KOPT-K1 (cell line): ENCODE measurements around the gene SRCAP.
A peak's percentile ranks its signal among the peaks of the same experiment; 100 is the strongest.

ENCODE experiments used
- H3K27ac ChIP-seq: fragments of 200-600 bp; sonication (generic); 2 replicates; pipeline ENCODE4 v1.5.1; 2016; ENCODE audit warnings: antibody characterized with exemption, mild to moderate bottlenecking, low read depth, low read length; ENCODE audit not compliant: poor library complexity, severe bottlenecking
- H3K36me3 ChIP-seq: fragments of 200-600 bp; sonication (generic); 2 replicates; pipeline ENCODE4 v1.5.1; 2017; ENCODE audit warnings: antibody characterized with exemption, mild to moderate bottlenecking, low read length, moderate library complexity; ENCODE audit not compliant: insufficient read depth
- H3K9me3 ChIP-seq: fragments of 200-600 bp; sonication (generic); 2 replicates; pipeline ENCODE4 v1.5.1; 2017; ENCODE audit warnings: antibody characterized with exemption, low read length, mild to moderate bottlenecking; ENCODE audit not compliant: insufficient read depth, poor library complexity, severe bottlenecking

The SRCAP gene

DNA sequence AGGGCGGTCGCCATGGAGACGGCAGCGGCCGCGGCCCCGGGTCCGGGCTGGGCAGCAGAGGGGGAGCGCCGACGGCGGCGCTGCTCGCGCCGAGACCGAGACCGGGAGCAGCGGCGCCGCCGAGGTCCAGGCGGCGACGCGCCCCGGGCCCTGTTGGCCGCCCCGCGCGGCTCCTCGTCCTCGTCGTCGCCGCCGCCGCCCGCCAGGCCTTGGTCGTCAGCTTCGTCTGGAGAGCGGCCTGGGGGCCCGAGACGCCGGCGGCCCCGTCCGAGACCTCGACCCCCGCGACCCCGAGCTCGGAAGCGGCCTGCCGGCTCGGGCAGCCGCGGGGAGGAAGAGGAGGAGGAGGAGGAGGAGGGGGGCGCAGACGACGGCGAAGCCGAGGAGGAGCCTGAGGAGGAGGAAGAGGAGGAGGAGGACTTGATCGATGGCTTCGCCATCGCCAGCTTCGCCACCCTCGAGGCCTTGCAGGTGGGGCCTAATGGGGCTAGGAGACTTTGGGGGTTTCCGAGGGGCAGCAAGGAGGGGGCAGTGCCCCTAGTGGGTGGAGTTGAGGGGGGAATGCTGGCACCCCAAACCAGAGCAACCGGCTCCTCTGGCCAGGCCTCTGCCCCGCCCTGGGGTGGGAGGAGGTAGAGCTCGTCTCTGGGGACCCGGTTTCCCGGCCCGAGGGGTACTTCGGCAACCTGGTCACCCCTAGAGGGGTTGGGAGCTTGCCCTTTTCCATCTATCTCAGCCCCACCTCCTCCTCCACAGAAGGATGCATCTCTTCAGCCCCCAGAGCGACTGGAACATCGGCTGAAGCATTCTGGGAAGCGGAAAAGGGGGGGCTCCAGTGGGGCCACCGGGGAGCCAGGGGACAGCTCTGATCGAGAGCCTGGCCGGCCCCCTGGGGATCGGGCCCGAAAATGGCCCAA, 39.2 kb upstream of the SRCAP start:
- Histone ChIP-seq H3K9me3 (no peaks in the 10 kb centered on the region), H3K27ac (peak overlapping the region; percentile 95), H3K36me3 (peaks cover 61% of the 10 kb centered on the region)

DNA sequence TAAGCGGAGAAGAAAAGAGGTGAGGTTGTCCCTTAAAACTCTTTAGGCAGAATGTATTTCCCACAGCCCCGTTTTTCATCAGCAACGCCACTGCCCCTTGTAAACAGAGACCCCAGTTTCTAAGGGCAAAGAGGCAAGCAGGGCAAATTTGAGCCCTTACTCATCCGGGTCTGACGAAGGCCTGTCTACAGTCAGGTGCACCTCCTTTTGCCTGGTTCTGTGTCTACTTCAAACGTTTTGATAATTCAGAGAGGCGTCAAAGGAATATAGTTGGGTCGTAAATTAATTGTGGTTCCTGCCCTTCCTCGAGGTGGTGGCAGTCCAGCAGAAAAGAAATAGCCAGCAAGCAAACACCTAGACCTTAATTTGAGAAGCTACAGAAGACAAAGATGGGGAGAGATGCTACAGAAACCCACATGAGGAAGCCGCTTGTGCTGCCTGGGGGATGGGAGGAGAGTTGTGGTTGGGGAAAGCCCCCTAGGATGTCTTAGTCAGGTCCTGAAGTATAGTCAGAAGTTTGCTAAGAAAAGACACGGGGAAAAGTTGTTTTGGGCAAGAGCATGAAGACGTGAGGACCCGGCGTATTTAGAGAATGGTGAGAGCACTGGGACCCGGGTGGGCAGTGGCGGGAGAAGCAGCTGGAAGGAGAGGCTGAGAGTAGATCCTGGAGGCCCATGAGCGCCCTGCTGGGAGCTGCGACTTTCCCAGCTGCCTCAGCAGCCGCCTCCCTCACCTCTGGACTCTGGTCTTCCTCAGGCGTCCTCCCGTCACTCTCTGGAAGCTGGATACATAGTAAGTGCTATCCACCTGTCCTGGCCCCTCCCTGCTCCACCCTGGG, 38.3 kb upstream of the SRCAP start:
- H3K36me3 ChIP-seq = peaks cover 61% of the 10 kb centered on the region
- H3K9me3 ChIP-seq = no peaks in the 10 kb centered on the region
- H3K27ac ChIP-seq = peak overlapping the region; percentile 95

DNA sequence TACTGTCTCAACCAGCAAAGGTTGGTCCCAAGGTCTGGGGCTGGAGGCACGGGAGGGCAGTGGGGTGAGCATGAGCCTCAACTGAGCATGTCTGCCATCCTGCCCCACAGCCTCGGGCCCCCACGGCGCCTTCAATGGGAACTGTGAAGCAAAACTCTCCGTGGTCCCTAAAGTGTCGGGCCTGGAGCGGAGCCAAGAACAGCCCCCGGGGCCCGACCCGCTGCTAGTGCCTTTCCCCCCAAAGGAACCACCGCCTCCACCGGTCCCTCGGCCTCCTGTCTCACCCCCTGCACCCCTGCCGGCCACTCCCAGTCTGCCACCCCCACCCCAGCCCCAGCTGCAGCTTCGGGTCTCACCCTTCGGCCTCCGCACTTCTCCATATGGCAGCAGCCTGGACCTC, 36.5 kb upstream of the SRCAP start:
- no peak overlapping the region for H3K27ac ChIP-seq

DNA sequence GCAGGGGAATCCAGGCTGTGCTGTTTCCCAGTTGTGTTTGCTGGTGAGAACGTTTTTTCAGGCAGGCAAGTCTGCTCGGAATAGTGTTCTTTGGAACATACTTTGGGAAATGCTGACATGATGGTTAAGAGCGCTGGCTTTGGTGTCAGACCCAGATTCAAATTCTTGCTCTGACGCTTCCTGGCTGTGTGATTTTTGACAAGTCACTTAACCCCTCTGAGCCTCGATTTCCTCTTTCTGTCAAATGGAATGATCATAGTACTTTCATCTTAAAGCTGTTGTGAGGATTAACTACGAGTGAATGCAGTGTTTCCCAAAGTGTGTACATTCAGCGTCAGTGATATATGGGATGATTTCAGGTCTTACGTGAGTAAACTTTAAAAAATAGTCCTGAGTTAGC, 35.9 kb upstream of the SRCAP start:
- H3K27ac ChIP-seq = no peak overlapping the region
- peaks cover 70% of the 10 kb centered on the region for H3K36me3 ChIP-seq
- H3K9me3 ChIP-seq = no peaks in the 10 kb centered on the region

More for the DNA sequence above, 36.5 kb upstream of the SRCAP start:
- H3K9me3 ChIP-seq = no peaks in the 10 kb centered on the region
- H3K36me3 ChIP-seq = peaks cover 64% of the 10 kb centered on the region

DNA sequence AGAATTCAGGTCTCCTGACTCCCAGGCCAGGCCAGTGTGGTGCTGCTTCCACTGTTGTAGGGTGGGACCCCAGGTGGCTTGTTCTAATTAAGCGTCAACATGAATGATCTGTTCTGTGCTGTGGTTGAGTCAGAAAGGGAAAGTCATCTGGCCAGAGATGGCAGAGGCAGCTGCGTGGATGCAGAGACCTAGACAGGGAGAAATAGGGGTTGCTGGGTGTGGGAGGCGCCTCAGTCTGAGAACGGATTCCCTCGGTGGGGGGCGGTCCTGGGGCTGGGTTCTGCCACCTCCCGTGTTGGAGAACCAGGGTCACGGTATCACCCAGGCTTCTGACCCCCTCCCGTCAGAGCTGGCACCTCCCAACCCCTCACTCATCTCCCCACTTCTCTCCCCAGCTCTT, 35.2 kb upstream of the SRCAP start:
- H3K9me3 ChIP-seq = no peaks in the 10 kb centered on the region
- peaks cover 78% of the 10 kb centered on the region for H3K36me3 ChIP-seq
- H3K27ac ChIP-seq = no peak overlapping the region

DNA sequence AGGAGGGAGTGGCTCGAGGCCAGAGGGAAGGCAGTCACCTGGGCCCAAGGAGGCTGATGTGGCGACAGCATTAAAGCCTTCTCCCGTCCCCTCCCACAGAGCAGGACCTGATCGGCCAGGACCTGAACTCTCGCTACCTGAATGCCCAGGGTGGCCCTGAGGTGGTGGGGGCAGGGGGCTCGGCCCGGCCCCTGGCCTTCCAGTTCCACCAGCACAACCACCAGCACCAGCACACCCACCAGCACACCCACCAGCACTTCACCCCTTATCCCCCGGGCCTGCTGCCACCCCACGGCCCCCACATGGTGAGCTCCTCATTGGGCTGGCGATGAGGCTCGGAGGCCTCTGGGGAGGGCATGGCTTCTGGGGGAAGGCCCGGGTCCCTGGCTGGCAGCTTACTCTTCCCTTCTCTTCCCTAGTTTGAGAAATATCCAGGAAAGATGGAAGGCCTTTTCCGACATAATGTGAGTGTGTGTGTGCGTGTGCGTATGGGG, 34.3 kb upstream of the SRCAP start:
- Histone ChIP-seq H3K27ac (no peak overlapping the region), H3K9me3 (no peaks in the 10 kb centered on the region), H3K36me3 (peaks cover 86% of the 10 kb centered on the region)

DNA sequence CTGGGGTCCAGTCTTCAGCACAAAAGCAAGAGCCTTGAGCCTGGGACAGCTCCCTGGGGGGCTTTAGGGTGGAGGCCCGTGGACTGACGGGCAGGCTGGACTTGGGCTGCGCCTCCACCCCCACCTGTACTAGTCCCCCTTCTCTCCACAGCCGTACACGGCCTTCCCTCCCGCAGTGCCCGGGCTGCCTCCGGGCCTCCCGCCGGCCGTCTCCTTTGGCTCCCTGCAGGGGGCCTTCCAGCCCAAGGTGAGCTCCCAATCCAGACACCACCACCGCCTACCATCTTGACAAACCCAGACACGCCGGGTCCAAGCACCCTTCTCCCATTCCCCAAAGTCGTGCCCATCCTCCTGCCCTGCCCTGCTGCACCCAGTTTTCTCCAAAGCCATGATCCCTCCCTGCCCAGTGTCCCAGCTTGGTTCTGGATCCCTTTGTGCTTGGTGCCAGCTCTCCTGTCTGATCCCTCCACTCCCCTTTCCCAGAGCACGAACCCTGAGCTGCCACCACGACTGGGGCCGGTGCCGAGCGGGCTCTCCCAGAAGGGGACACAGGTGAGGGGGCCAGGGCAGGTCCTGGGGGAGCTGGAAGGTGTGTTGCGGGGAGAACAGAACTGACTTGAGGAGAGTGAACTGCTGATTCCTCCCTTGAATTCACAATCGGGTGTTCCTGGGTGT, 33.7 kb upstream of the SRCAP start:
- Histone ChIP-seq H3K36me3 (peaks cover 93% of the 10 kb centered on the region), H3K9me3 (no peaks in the 10 kb centered on the region), H3K27ac (no peak overlapping the region)

DNA sequence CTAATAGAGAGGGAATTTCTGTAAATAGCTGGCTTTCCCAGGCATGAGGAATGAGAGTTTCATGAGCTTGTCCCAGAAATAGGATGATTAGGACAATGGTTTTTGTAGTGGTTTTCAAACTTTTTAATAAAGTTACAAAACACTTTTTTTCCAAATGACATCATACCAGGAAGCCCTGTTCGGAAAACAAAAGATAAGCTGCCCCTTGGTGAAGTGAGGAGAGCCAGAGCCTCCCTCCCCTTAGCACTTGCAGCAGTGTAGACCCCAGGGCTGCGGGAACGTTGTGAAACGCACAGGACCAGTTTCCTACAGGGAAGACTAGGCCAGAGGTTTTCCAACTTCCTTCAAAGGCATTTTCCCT, 33.2 kb upstream of the SRCAP start:
- no peaks in the 10 kb centered on the region for H3K9me3 ChIP-seq
- H3K27ac ChIP-seq = no peak overlapping the region
- peaks cover 98% of the 10 kb centered on the region for H3K36me3 ChIP-seq

DNA sequence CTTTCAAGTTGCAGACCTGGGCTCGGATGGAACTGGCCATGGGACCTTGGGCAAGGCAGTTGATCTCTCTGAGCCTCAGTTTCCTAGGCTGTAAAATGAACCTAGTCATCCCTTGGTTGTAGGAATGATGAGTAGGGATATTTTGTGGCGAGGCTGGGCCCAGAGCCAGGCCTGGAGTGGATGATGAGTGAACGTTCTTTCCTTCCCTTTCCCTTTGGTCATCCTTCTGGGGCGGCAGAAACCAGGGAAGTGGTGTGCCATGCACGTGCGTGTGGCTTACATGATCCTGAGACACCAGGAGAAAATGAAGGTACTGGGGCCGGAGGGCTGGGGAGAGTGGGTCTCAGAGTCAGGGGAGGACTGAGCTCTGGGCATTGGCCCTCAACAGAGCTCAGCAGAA, 32.3 kb upstream of the SRCAP start:
- H3K27ac ChIP-seq = no peak overlapping the region
- H3K36me3 ChIP-seq = peaks cover 95% of the 10 kb centered on the region
- H3K9me3 ChIP-seq = no peaks in the 10 kb centered on the region

DNA sequence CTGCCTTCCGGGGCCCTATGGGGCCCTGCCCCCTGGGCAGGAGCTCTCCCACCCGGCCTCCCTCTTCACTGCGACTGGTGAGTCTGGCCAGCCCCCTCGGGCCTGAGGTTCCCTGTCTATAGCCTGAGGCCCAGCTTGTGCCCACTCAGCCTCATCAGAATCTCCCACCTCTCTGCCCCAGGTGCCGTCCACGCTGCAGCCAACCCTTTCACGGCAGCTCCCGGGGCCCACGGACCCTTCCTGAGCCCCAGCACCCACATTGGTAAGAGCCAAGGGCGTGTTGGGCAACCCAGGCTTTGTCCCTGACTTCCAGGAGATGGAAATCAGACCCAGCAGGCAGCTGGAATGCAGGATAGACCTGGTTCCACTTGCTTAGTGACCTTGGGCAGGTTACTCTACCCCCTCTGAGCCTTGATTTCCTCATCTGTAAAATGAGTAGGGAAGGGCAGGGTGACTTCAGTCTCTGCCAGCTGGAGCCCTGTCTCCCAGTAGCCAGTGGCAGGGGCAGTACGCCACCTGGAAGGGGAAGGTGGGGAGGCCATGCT, 31.5 kb upstream of the SRCAP start:
- Histone ChIP-seq H3K9me3 (no peaks in the 10 kb centered on the region), H3K36me3 (peaks cover 89% of the 10 kb centered on the region), H3K27ac (no peak overlapping the region)

DNA sequence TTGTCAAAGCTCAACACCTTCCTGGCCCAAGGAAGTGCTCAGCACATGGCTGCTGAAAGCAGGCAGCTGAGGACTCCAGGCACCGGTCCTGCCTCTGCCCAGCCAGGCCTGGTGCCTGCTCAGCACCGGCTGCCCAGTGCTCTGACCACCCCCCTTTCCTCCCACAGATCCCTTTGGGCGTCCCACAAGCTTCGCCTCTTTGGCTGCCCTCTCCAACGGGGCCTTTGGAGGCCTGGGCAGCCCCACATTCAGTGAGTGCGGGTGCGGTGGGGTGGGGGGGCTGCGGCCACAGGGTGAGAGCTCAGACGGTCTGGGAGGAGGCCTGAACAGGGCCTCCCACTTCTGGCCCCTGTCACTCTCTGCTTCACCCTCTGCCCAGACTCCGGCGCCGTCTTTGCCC, 30.6 kb upstream of the SRCAP start:
- no peaks in the 10 kb centered on the region for H3K9me3 ChIP-seq
- H3K36me3 ChIP-seq = peaks cover 80% of the 10 kb centered on the region
- H3K27ac ChIP-seq = no peak overlapping the region

DNA sequence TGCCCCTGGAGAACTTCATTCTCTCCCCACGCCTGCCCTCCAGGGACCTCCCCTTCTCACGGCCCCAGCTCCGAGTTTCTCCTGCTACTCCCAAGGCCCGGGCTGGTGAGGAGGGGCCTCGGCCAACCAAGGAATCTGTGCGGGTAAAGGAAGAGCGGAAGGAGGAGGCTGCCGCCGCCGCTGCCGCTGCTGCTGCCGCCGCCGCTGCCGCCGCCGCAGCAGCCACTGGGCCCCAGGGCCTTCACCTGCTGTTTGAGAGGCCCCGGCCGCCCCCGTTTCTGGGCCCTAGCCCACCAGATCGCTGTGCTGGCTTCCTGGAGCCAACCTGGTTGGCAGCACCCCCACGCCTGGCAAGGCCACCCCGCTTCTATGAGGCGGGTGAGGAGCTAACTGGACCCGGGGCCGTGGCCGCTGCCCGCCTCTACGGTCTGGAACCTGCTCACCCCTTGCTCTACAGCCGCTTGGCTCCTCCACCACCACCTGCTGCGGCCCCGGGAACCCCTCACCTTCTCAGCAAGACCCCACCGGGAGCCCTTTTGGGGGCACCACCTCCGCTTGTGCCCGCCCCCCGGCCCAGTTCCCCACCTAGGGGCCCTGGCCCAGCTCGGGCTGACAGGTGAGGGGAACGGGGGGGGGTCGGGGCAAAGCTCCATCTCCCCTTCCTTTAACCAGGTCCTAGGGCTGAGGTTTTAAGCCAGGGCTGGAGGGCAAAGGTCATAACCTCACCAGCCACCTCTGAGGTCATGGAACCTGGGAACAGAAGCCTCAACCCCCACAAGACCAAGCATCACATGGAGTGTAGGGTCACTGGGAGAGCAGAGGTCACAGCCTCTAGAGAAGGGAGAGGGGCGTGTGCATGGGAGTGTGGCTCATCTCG, 29.7 kb upstream of the SRCAP start:
- no peak overlapping the region for H3K27ac ChIP-seq
- H3K9me3 ChIP-seq = no peaks in the 10 kb centered on the region
- peaks cover 72% of the 10 kb centered on the region for H3K36me3 ChIP-seq

DNA sequence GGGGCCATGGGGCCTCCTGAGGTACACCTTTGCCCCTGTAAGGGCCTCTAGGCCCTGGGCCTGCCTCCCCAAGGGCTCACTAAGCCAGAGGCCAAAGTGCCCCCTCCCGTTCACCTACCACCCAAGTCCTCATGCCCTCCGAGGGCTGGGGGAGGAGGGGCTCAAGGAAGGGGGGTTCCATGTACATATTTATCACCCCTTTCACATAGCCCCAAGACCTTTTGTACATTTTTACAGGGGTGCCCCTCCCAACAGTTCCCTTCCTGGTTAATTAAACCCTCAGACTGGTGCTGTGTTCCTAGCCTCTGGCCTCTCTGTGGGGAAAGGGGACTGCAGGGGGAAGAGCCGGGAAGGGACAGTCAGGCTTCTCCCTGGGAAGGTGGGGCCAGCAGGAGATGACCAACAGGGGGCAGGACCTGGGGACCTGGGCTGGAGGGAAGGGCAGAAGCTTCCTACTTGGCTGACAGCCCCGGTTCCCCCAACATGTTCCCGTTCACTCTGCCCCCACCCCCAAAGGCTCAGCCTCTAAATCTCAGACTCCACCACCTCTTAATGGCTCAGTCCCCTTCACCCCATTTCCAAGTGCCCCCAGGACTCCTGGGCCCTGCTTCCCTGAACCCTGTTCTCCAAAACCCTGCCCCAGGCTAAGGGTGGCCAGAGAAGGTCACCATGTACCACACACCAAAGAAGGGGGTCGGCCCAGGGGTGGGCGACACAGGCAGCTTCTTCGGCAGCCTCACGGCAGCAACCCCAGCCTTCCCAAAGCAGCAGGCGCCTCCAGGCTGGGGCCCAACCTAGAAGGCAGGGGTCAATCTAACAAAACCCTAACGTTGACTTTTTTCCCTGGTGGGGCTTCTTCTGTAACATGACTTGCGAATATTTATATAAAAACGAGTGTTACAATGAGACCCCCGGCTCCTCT, 28.8 kb upstream of the SRCAP start:
- H3K9me3 ChIP-seq = no peaks in the 10 kb centered on the region
- H3K27ac ChIP-seq = no peak overlapping the region
- H3K36me3 ChIP-seq = peaks cover 64% of the 10 kb centered on the region
